PC-3 (cell line): Measurements from ENCODE around the gene ZNF433. TPM values are rescaled to one million over a fixed set of nuclear protein-coding genes. Genes with fewer than 3 reads are reported as not detected.
A peak's percentile ranks its signal among the peaks of the same experiment; 100 is the strongest.
"Not testable (repeated sequence)": the region's sequence is repeated elsewhere in the genome, so short reads cannot be mapped to it uniquely, and the experiment has no call there.

ENCODE experiments used
- ATAC-seq: fragments of 200-7000 bp; cut with Tn5 transposase; 2 replicates; pipeline ENCODE4 v1.9.1; 2020; ENCODE audit warnings: mild to moderate bottlenecking, moderate library complexity
- Bru-seq: library from RNA; stranded (reverse); fragments of 400-500 nt; gene quantifications from one replicate; lab custom pipeline; 2021; lab: Mats Ljungman, UMichigan
- BruChase-seq, 2 experiments: library from RNA; stranded (reverse); fragments of 400-500 nt; gene quantifications; one replicate each; lab custom pipeline; 2021; lab: Mats Ljungman, UMichigan
- BruUV-seq: library from RNA; stranded (reverse); fragments of 400-500 nt; replicated peaks from 2 replicates; lab custom pipeline; 2021; lab: Mats Ljungman, UMichigan
- CTCF ChIA-PET: fragments of 300-600 bp; sonication (Branson Sonifier 250); formaldehyde crosslinking; loops from one replicate; lab custom pipeline; 2022; ENCODE audit warnings: antibody characterized with exemption; lab: Charles Lee
- POLR2A ChIA-PET: fragments of 300-600 bp; sonication (Branson Sonifier 250); formaldehyde crosslinking; loops from one replicate; lab custom pipeline; 2022; ENCODE audit warnings: antibody characterized with exemption; ENCODE audit not compliant: unreplicated experiment; lab: Charles Lee
- DNase-seq: peaks from one replicate; pipeline ENCODE4 v3.0.0-alpha.2; 2015
- H2AFZ ChIP-seq: fragments of 300-600 bp; sonication (generic); 2 replicates; pipeline ENCODE4 v1.6.0; 2016; ENCODE audit warnings: antibody characterized with exemption, low read length
- H3F3A ChIP-seq: fragments of 300-600 bp; sonication (generic); one replicate; pipeline ENCODE4 v1.6.0; 2017; ENCODE audit warnings: antibody characterized with exemption, low read length, control low read depth, mild to moderate bottlenecking; ENCODE audit not compliant: unreplicated experiment
- H3K27ac ChIP-seq: fragments of 300-600 bp; sonication (generic); 2 replicates; pipeline ENCODE4 v1.5.1; 2016; ENCODE audit warnings: mild to moderate bottlenecking, low read length
- H3K27me3 ChIP-seq: fragments of 300-600 bp; sonication (generic); 2 replicates; pipeline ENCODE4 v1.6.1; 2016; ENCODE audit warnings: low read length, mixed read lengths
- H3K36me3 ChIP-seq: fragments of 300-600 bp; sonication (generic); 2 replicates; pipeline ENCODE4 v1.6.1; 2016; ENCODE audit warnings: low read depth, mixed run types, low read length, mixed read lengths
- H3K4me1 ChIP-seq: fragments of 300-600 bp; sonication (generic); 2 replicates; pipeline ENCODE4 v1.5.1; 2016; ENCODE audit warnings: low read length; ENCODE audit not compliant: insufficient read depth
- H3K4me2 ChIP-seq: fragments of 300-600 bp; sonication (generic); 2 replicates; pipeline ENCODE4 v1.6.0; 2016; ENCODE audit warnings: low read length
- H3K4me3 ChIP-seq: fragments of 300-600 bp; sonication (generic); 2 replicates; pipeline ENCODE4 v1.5.1; 2016; ENCODE audit warnings: mild to moderate bottlenecking, low read length, mixed read lengths
- H3K79me2 ChIP-seq: fragments of 300-600 bp; sonication (generic); 2 replicates; pipeline ENCODE4 v1.6.1; 2017; ENCODE audit warnings: low read length, mixed read lengths
- H3K9ac ChIP-seq: fragments of 300-600 bp; sonication (generic); 2 replicates; pipeline ENCODE4 v1.6.0; 2016; ENCODE audit warnings: mild to moderate bottlenecking, low read length
- H3K9me2 ChIP-seq: fragments of 300-600 bp; sonication (generic); replicated peaks from 2 replicates; pipeline ENCODE4 v1.6.1; 2016; ENCODE audit warnings: mixed run types, low read length, mixed read lengths
- H3K9me3 ChIP-seq: fragments of 300-600 bp; sonication (generic); 2 replicates; pipeline ENCODE4 v1.6.1; 2016; ENCODE audit warnings: low read length, mixed read lengths
- H4K20me1 ChIP-seq: fragments of 300-600 bp; sonication (generic); 2 replicates; pipeline ENCODE4 v1.6.1; 2016; ENCODE audit warnings: low read length, mixed read lengths
- EZH2 ChIP-seq: fragments of 300-600 bp; sonication (generic); IDR thresholded peaks from one replicate; pipeline ENCODE4 v1.6.1; 2017; ENCODE audit warnings: antibody characterized with exemption, mild to moderate bottlenecking, low read length; ENCODE audit not compliant: unreplicated experiment
- EZH2phosphoT487 ChIP-seq: fragments of 300-600 bp; sonication (generic); IDR thresholded peaks from 2 replicates; pipeline ENCODE4 v1.6.1; 2018; ENCODE audit warnings: mild to moderate bottlenecking, antibody characterized with exemption, low read length, borderline replicate concordance
- intact Hi-C: fragments of 100-400 bp; cut with micrococcal nuclease; formaldehyde crosslinking; loops from 2 replicates; pipeline ENCODE4 v1.9.0; 2023
- long read RNA-seq: library from polyadenylated mRNA; unstranded; transcript quantifications from one replicate; pipeline ENCODE4 v2.0.0, GENCODE V29; 2021; ENCODE audit not compliant: unreplicated experiment
- total RNA-seq: library from RNA; depleted of rRNA; stranded (reverse); fragments of >200 nt; gene quantifications from 2 replicates; pipeline ENCODE4 v1.2.3, GENCODE V29; 2014; rRNA removed
- TF ChIP-seq, protein P1 (sequence below): fragments of 300-600 bp; sonication (generic); conservative IDR thresholded peaks from 2 replicates; pipeline ENCODE4 v1.5.1; 2017; ENCODE audit warnings: antibody characterized with exemption, low read depth, mild to moderate bottlenecking, low read length

The ZNF433 gene
- total RNA-seq: 5.4 and 7.8 TPM in 2 replicates
- percentile 65 among the genes with signal in this experiment for Bru-seq, nascent RNA
- BruChase-seq, experiment 1, labeled RNA remaining after a 6-hour chase: percentile 75 among the genes with signal in this experiment
- BruChase-seq, experiment 2, labeled RNA remaining after a 2-hour chase: percentile 85 among the genes with signal in this experiment
- long read RNA-seq, partial matches to known transcripts: 0 of 10 reads
- long read RNA-seq, other reads (novel, unspliced or antisense): 3 of 10 reads

DNA sequence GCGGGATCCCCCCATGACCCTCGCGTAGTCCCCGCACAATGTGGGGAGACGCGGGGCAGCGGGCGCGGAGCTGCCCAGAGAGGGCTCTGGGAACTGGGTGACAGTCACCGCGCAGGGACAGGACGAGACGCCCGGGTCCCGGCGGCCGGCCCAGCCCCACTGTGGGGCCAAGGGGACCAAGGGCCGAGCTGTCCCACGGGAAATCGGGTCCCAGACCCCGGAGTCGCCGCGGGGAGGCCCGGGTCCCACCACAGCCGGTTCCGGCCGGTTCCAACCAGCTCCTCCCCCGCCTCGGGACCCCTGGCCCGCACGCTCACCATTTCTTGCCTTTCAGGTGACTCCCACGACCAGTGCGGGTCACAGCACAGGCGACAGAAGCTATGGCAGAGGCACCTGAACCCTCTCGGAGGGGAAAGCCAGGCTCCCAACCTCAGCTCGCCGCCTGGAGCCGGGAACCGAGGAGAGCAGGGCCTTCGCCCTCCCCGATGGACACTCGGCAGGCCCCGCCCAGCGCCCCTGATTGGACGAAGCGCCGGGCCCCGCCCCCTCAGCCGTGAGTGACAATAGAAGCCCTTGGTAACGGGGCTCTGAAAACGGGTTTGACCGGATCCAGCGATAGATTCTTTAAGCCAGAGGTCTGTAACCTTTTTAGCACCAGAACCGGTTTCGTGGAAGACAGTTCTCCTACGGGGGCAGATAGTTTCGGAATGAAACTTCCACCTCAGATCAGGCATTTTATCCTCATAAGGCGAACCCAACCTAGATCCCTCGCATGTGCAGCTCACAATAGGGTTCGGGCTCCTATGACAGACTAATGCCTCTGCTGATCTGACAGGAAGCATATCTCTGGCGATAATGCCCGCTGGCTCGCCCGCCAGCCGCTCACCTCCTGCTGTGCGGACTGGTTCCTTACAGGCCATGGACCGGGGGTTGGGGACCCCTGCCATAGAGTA lies at the start of gene ZNF433:
TSS of gene ZNF433 (minus strand) at position 460 of the 953 bp plus-strand sequence. CDS start at position 320, 140 bp downstream.
- Histone ChIP-seq H3K36me3 (peaks cover 20% of the 10 kb centered on the region), H3F3A (no peaks in the 10 kb centered on the region), H3K4me2 (peak within 1 kb of the TSS; percentile 91), H4K20me1 (no peaks in the 10 kb centered on the region), H3K9ac (peak within 1 kb of the TSS; percentile 80), H3K27ac (0 out of 2 replicates have a peak within 1 kb of the TSS, but pooled peaks have one; percentile 14), H3K27me3 (no peaks in the 10 kb centered on the region), H2AFZ (peak within 1 kb of the TSS; percentile 95), H3K9me2 (no peaks in the 10 kb centered on the region), H3K9me3 (peaks cover 7% of the 10 kb centered on the region; the same call in 1 of the 2 replicates), H3K4me1 (peaks cover 10% of the 10 kb centered on the region), H3K79me2 (peaks cover 19% of the 10 kb centered on the region), H3K4me3 (peak within 1 kb of the TSS; percentile 89)
- CTCF ChIA-PET: interaction anchor here (0.9 to 1.1 kb wide), 2 partner anchors 112 to 238 kb away, joined by 3 to 4 read pairs; no protein-coding TSS in a partner anchor
- intact Hi-C loops: loop anchor here (2.0 kb wide), 2 partner anchors 47 to 111 kb away; partner anchors contain the start of gene ZNF700
- POLR2A ChIA-PET: interaction anchor here (0.5 to 0.7 kb wide), 2 partner anchors 17 to 93 kb away, joined by 4 to 6 read pairs; no protein-coding TSS in a partner anchor
- ATAC-seq (peak; percentile 99), DNase-seq (peak; percentile 98)
- BruUV-seq: no TSS peak
- TF ChIP-seq EZH2phosphoT487: no peak
- TF ChIP-seq EZH2: no peak
- TF ChIP-seq, protein P1, sequence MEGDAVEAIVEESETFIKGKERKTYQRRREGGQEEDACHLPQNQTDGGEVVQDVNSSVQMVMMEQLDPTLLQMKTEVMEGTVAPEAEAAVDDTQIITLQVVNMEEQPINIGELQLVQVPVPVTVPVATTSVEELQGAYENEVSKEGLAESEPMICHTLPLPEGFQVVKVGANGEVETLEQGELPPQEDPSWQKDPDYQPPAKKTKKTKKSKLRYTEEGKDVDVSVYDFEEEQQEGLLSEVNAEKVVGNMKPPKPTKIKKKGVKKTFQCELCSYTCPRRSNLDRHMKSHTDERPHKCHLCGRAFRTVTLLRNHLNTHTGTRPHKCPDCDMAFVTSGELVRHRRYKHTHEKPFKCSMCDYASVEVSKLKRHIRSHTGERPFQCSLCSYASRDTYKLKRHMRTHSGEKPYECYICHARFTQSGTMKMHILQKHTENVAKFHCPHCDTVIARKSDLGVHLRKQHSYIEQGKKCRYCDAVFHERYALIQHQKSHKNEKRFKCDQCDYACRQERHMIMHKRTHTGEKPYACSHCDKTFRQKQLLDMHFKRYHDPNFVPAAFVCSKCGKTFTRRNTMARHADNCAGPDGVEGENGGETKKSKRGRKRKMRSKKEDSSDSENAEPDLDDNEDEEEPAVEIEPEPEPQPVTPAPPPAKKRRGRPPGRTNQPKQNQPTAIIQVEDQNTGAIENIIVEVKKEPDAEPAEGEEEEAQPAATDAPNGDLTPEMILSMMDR: no peak

- H3K79me2 ChIP-seq, H3K4me1 ChIP-seq, CTCF ChIA-PET, H3K27me3 ChIP-seq, H3K4me2 ChIP-seq, H3K9me2 ChIP-seq, H3F3A ChIP-seq, DNase-seq, BruUV-seq, H3K4me3 ChIP-seq, ATAC-seq, H3K9ac ChIP-seq, H2AFZ ChIP-seq, POLR2A ChIA-PET, H3K27ac ChIP-seq, intact Hi-C loops, H4K20me1 ChIP-seq: not testable (repeated sequence)
- H3K36me3 ChIP-seq: peaks cover 25% of the 10 kb centered on the region
- peaks cover 59% of the 10 kb centered on the region for H3K9me3 ChIP-seq
Measured at GRCh38 chr19:12083336-12083735, 47.9 kb upstream of the ZNF433 start.

- TF ChIP-seq EZH2: no peak
- TF ChIP-seq, protein P1: no peak
- no peak for TF ChIP-seq EZH2phosphoT487
Measured at GRCh38 chr19:12077375-12077774, 41.9 kb upstream of the ZNF433 start.

DNA sequence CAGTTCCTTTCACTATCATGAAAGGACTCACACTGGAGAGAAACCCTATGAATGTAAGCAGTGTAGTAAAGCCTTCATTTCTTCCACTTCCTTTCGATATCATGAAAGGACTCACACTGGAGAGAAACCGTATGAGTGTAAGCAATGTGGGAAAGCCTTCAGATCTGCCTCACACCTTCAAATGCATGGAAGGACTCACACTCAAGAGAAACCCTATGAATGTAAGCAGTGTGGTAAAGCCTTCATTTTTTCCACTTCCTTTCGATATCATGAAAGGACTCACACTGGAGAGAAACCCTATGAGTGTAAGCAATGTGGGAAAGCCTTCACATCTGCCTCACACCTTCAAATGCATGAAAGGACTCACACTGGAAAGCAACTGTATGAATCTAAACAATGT lies 40.9 kb upstream of the ZNF433 start:
- CTCF ChIA-PET, H3K9me2 ChIP-seq, POLR2A ChIA-PET, H3F3A ChIP-seq, H2AFZ ChIP-seq, H3K4me2 ChIP-seq, H4K20me1 ChIP-seq, DNase-seq, intact Hi-C loops, H3K27me3 ChIP-seq, BruUV-seq, H3K79me2 ChIP-seq, H3K27ac ChIP-seq, ATAC-seq, H3K4me1 ChIP-seq, H3K9ac ChIP-seq: not testable (repeated sequence)
- H3K4me3 ChIP-seq: peak overlapping the region; percentile 24; the same call in 1 of the 2 replicates
- H3K36me3 ChIP-seq: peaks cover 68% of the 10 kb centered on the region
- peaks cover 78% of the 10 kb centered on the region for H3K9me3 ChIP-seq

More at GRCh38 chr19:12077375-12077774, 41.9 kb upstream of the ZNF433 start:
- Histone ChIP-seq H2AFZ (no peak overlapping the region), H3K79me2 (no peaks in the 10 kb centered on the region), H3K9me2 (no peaks in the 10 kb centered on the region), H3K4me3 (peak overlapping the region; percentile 24; the same call in 1 of the 2 replicates), H3K9ac (no peak overlapping the region), H3K4me1 (no peaks in the 10 kb centered on the region), H3K9me3 (peaks cover 76% of the 10 kb centered on the region), H3K4me2 (no peak overlapping the region), H3K36me3 (peaks cover 65% of the 10 kb centered on the region), H3K27me3 (no peaks in the 10 kb centered on the region), H4K20me1 (no peaks in the 10 kb centered on the region), H3K27ac (no peak overlapping the region), H3F3A (no peaks in the 10 kb centered on the region)
- intact Hi-C loops: no loop called here
- no peak for DNase-seq
- no peak for ATAC-seq
- ChIA-PET POLR2A (no interaction called here), CTCF (no interaction called here)
- no TSS peak for BruUV-seq
